Esophagus muscularis mucosa (tissue), 3 donors: Measurements from ENCODE around the gene TCF7.

Experiments
- CTCF ChIP-seq, 3 experiments: fragments of 200-600 bp in 2 of 3; fragments of 450-650 bp in 1 of 3; sonication (generic) in 2 of 3; IDR thresholded peaks; one replicate each; pipeline ENCODE4 v1.5.1; 2017 to 2019; ENCODE audit warnings: antibody characterized with exemption in 3 of 3, mild to moderate bottlenecking in 2 of 3, moderate library complexity in 1 of 3
- EP300 ChIP-seq: sonication (generic); formaldehyde crosslinking; IDR thresholded peaks from one replicate; pipeline ENCODE4 v1.6.1; 2017; ENCODE audit warnings: antibody characterized with exemption

GRCh38 chr5:134148316-134148715 is 33.8 kb downstream of the TCF7 start:
- no peak for TF ChIP-seq CTCF (IDR thresholded peaks at IDR 0.05)
- no peak for TF ChIP-seq EP300
